ENCODE data around the gene INSM2. TPM values are rescaled to one million over a fixed set of nuclear protein-coding genes. Genes with fewer than 3 reads are reported as not detected.

Gene INSM2
- total RNA-seq, 1 experiment from 2014 or later, result not detected

GRCh38 chr14:35506927-35507326 is 27.0 kb upstream of the INSM2 start:
- peaks cover 4% of the 10 kb centered on the region; the same call in 1 of the 2 replicates for H3K27me3 ChIP-seq (ENCODE audit: control insufficient read depth, insufficient read depth, low read length)
- in situ Hi-C loops (cut with HindIII; ENCODE audit: low pct_unique_long_range_greater_than_20kb, low sequenced_read_pairs), result no loop called here

GRCh38 chr14:35509846-35510245 is 24.1 kb upstream of the INSM2 start:
- no peaks in the 10 kb centered on the region for H3K9me3 ChIP-seq (ENCODE audit: control insufficient read depth, insufficient read depth, low read depth, low read length)
- intact Hi-C loops (cut with micrococcal nuclease; ENCODE audit: unreplicated experiment) (no loop called here), in situ Hi-C loops (cut with HindIII; ENCODE audit: low pct_unique_long_range_greater_than_20kb, low sequenced_read_pairs) (no loop called here)
- ChIA-PET CTCF (no interaction called here), POLR2A (no interaction called here)
- no peaks in the 10 kb centered on the region for H3K4me1 ChIP-seq (ENCODE audit: control insufficient read depth, insufficient read depth, low read length)
- no peak overlapping the region for H3K27ac ChIP-seq (ENCODE audit: low read length)
- no peak for DNase-seq (ENCODE audit: low read depth, low spot score)
- TF ChIP-seq REST (IDR thresholded peaks at IDR 0.05; ENCODE audit: insufficient read depth in 1 of 2, low read depth in 2 of 2, low read length in 1 of 2), result no peak
- no peak for TF ChIP-seq CTCF (IDR thresholded peaks at IDR 0.05)
- no peak for TF ChIP-seq TCF7L2 (IDR thresholded peaks at IDR 0.05; ENCODE audit: low read depth, low read length)
- no peak for TF ChIP-seq POLR2AphosphoS5 (IDR thresholded peaks at IDR 0.05; ENCODE audit: low read depth, low read length)
- no peak for TF ChIP-seq SIN3A (IDR thresholded peaks at IDR 0.05; ENCODE audit: borderline replicate concordance, insufficient read depth, low read depth, low read length)
- no peaks in the 10 kb centered on the region for H3K36me3 ChIP-seq (ENCODE audit: control insufficient read depth, insufficient read depth, low read length)
- H3K4me3 ChIP-seq (ENCODE audit: low read depth in 2 of 2, low read length in 2 of 2), result no peak overlapping the region
- ATAC-seq, result no peak
- no TSS peak for BruUV-seq (replicated peaks)
- H3K27me3 ChIP-seq (ENCODE audit: control insufficient read depth, insufficient read depth, low read length), result no peaks in the 10 kb centered on the region

More at GRCh38 chr14:35506927-35507326, 27.0 kb upstream of the INSM2 start:
- H3K9me3 ChIP-seq (ENCODE audit: control insufficient read depth, insufficient read depth, low read depth, low read length), result no peaks in the 10 kb centered on the region
- ChIA-PET POLR2A (no interaction called here), CTCF (no interaction called here)
- intact Hi-C loops (cut with micrococcal nuclease; ENCODE audit: unreplicated experiment), result no loop called here
- H3K27ac ChIP-seq (ENCODE audit: low read length), result no peak overlapping the region
- BruUV-seq (replicated peaks), result no TSS peak
- H3K4me3 ChIP-seq (ENCODE audit: low read depth in 2 of 2, low read length in 2 of 2), result no peak overlapping the region
- H3K36me3 ChIP-seq (ENCODE audit: control insufficient read depth, insufficient read depth, low read length), result no peaks in the 10 kb centered on the region
- no peak for ATAC-seq
- TF ChIP-seq REST (IDR thresholded peaks at IDR 0.05; ENCODE audit: insufficient read depth in 1 of 2, low read depth in 2 of 2, low read length in 1 of 2), result no peak
- TF ChIP-seq SIN3A (IDR thresholded peaks at IDR 0.05; ENCODE audit: borderline replicate concordance, insufficient read depth, low read depth, low read length), result no peak
- TF ChIP-seq POLR2AphosphoS5 (IDR thresholded peaks at IDR 0.05; ENCODE audit: low read depth, low read length), result no peak
- no peak for TF ChIP-seq TCF7L2 (IDR thresholded peaks at IDR 0.05; ENCODE audit: low read depth, low read length)
- TF ChIP-seq CTCF (IDR thresholded peaks at IDR 0.05), result no peak
- no peaks in the 10 kb centered on the region for H3K4me1 ChIP-seq (ENCODE audit: control insufficient read depth, insufficient read depth, low read length)
- DNase-seq (ENCODE audit: low read depth, low spot score), result no peak
